ENCODE results near the gene SNX32. TPM values are rescaled to one million over a fixed set of nuclear protein-coding genes. Genes with fewer than 3 reads are reported as not detected.
A peak's percentile ranks its signal among the peaks of the same experiment; 100 is the strongest.

Gene SNX32
- total RNA-seq, 1 donor from 2014 or later, result not detected

DNA sequence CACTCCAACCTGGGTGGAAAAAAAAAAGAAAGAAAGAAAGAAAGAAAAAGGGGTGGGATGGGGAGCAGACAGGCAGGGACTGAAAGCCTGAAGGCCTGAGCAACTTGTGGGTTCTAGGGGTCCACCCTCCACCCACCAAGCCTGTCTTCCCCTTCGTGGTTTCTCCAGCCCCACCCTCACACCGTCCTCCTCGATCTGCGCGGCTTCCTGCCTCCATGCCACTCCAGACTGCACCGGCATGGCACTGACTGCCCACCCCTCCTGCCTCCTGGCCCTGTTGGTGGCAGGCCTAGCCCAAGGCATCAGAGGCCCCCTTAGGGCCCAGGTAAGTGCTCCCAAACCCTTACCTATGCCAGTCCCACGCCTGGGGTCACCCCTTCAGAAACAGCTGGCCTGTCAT, 45.9 kb downstream of the SNX32 start, which contains the start of gene CTSW:
TSS of gene CTSW (plus strand) at position 221 of the 400 bp plus-strand sequence. CDS start at position 239, 18 bp downstream.
- no peak for DNase-seq (ENCODE audit: low spot score in 2 of 2)
- Histone ChIP-seq H3K4me3 (peak within 1 kb of the TSS in 1 of 2 donors; percentile 22), H3K36me3 (peaks cover 20 to 21% of the 10 kb centered on the region in 2 donors), H3K4me1 (no peaks in the 10 kb centered on the region), H3K9me3 (no peaks in the 10 kb centered on the region), H3K27ac (no peak within 1 kb of the TSS), H3K27me3 (no peaks in the 10 kb centered on the region)
- TF ChIP-seq, protein P1, sequence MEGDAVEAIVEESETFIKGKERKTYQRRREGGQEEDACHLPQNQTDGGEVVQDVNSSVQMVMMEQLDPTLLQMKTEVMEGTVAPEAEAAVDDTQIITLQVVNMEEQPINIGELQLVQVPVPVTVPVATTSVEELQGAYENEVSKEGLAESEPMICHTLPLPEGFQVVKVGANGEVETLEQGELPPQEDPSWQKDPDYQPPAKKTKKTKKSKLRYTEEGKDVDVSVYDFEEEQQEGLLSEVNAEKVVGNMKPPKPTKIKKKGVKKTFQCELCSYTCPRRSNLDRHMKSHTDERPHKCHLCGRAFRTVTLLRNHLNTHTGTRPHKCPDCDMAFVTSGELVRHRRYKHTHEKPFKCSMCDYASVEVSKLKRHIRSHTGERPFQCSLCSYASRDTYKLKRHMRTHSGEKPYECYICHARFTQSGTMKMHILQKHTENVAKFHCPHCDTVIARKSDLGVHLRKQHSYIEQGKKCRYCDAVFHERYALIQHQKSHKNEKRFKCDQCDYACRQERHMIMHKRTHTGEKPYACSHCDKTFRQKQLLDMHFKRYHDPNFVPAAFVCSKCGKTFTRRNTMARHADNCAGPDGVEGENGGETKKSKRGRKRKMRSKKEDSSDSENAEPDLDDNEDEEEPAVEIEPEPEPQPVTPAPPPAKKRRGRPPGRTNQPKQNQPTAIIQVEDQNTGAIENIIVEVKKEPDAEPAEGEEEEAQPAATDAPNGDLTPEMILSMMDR (IDR thresholded peaks at IDR 0.05), result no peak
- intact Hi-C loops (cut with DNase I), result no loop called here

DNA sequence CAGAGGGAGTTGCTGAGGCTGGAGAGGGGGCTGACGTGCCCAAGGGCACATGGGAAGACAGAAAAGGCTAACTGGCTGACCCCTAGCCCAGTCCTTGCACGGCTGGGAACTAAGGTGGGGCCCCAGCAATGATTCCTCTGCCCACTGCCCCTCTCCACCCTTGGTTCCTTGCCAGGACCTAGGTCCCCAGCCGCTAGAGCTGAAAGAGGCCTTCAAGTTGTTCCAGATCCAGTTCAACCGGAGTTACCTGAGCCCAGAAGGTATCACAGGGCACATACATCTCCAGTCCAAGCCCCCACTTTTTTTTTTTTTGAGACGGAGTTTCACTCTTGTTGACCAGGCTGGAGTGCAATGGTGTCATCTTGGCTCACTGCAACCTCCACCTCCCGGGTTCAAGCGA, 46.3 kb downstream of the SNX32 start:
- Histone ChIP-seq H3K27ac (no peak overlapping the region), H3K27me3 (no peaks in the 10 kb centered on the region), H3K36me3 (peaks cover 20 to 21% of the 10 kb centered on the region in 2 donors), H3K9me3 (no peaks in the 10 kb centered on the region), H3K4me1 (no peaks in the 10 kb centered on the region), H3K4me3 (peak overlapping the region in 1 of 2 donors; percentile 22)
- DNase-seq (ENCODE audit: low spot score in 2 of 2), result no peak
- TF ChIP-seq, protein P1 (IDR thresholded peaks at IDR 0.05), result no peak
- intact Hi-C loops (cut with DNase I), result no loop called here

DNA sequence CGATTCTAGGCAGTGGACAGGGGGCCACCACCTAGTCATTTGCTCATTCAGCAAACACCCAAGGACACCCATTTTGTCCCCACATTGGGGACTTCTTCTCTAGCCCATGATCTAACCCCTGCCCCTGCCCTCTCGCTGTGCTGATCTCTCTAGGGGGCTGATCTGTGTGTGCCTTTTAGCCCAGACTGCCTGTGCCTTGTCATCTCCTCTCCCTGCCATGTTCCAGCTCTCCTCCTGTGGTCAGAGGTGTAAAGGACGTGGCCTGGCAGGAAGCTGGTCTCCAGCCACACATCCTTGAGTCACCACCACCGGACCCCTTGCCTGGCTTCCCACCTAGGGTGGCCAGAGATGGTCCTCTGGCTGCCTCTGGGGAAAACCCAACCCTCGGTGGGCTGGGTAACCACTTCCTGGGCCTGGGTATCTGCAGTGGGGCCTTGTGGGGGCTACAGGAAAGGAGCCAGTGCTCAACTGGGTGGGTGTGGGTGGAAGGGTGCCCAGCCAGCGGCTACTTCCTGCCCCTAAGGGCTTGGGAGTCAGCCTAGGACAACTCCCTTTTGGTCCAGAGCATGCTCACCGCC, 47.2 kb downstream of the SNX32 start:
- TF ChIP-seq, protein P1 (IDR thresholded peaks at IDR 0.05), result no peak
- Histone ChIP-seq H3K4me3 (no peak overlapping the region), H3K9me3 (no peaks in the 10 kb centered on the region), H3K4me1 (no peaks in the 10 kb centered on the region), H3K36me3 (peaks cover 20 to 29% of the 10 kb centered on the region in 2 donors), H3K27me3 (no peaks in the 10 kb centered on the region), H3K27ac (no peak overlapping the region)
- intact Hi-C loops (cut with DNase I), result no loop called here
- DNase-seq (ENCODE audit: low spot score in 2 of 2), result no peak

DNA sequence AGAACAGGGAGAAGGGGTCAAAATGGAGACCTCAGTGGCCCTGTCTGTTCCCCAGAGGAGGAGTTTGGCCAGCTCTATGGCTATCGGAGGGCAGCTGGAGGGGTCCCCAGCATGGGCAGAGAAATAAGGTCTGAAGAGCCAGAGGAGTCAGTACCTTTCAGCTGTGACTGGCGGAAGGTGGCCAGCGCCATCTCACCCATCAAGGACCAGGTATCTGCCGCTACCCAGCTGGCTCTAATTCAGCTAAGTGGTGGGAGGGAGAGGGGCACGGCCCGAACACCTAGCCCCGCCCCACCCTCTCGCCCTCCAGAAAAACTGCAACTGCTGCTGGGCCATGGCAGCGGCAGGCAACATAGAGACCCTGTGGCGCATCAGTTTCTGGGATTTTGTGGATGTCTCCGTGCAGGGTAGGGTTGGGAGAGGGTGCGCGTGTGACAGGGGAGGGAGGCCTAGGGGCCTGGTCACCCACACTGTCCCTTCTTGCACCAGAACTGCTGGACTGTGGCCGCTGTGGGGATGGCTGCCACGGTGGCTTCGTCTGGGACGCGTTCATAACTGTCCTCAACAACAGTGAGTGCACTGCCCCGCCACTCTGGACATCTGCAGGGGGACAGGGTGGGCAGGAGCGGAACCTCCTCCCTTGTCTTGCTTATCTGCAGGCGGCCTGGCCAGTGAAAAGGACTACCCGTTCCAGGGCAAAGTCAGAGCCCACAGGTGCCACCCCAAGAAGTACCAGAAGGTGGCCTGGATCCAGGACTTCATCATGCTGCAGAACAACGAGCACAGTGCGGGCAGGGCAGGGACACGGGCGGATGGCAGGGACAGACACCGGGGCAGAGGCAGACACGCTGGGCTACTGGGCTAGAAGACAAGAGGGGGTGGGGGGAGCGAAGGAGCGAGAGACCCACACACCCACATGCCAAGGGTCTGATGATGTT, 48.6 kb downstream of the SNX32 start:
- no peak for DNase-seq (ENCODE audit: low spot score in 2 of 2)
- intact Hi-C loops (cut with DNase I), result no loop called here
- Histone ChIP-seq H3K27me3 (no peaks in the 10 kb centered on the region), H3K4me1 (peaks cover 0 to 6% of the 10 kb centered on the region in 2 donors), H3K9me3 (no peaks in the 10 kb centered on the region), H3K36me3 (peaks cover 20 to 41% of the 10 kb centered on the region in 2 donors), H3K27ac (no peak overlapping the region), H3K4me3 (no peak overlapping the region)
- TF ChIP-seq, protein P1 (IDR thresholded peaks at IDR 0.05), result no peak

DNA sequence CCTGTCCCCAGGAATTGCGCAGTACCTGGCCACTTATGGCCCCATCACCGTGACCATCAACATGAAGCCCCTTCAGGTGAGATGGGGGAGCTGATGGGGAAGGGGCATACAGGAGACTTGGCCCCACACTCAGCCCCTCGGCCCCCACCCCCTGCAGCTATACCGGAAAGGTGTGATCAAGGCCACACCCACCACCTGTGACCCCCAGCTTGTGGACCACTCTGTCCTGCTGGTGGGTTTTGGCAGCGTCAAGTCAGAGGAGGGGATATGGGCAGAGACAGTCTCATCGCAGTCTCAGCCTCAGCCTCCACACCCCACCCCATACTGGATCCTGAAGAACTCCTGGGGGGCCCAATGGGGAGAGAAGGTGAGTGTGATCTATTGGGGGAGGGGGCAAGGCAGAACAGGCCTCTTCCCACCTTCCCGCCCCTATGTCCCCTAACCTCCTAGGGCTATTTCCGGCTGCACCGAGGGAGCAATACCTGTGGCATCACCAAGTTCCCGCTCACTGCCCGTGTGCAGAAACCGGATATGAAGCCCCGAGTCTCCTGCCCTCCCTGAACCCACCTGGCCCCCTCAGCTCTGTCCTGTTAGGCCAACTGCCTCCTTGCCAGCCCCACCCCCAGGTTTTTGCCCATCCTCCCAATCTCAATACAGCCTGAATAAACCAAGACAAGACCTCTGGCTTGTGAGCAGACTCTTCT, 49.4 kb downstream of the SNX32 start:
- Histone ChIP-seq H3K36me3 (peaks cover 20 to 41% of the 10 kb centered on the region in 2 donors), H3K4me3 (no peak overlapping the region), H3K27ac (no peak overlapping the region), H3K27me3 (no peaks in the 10 kb centered on the region), H3K4me1 (peaks cover 3 to 12% of the 10 kb centered on the region in 2 donors), H3K9me3 (no peaks in the 10 kb centered on the region)
- DNase-seq (ENCODE audit: low spot score in 2 of 2), result no peak
- TF ChIP-seq, protein P1 (IDR thresholded peaks at IDR 0.05), result no peak
- intact Hi-C loops (cut with DNase I), result no loop called here
